Stomach smooth muscle (tissue), 2 donors: ENCODE measurements around the gene STK40.

ENCODE experiments used
- H3K27ac ChIP-seq: one replicate; pipeline ENCODE4 v1.7.0; 2013; ENCODE audit warnings: mild to moderate bottlenecking, low read length, inconsistent platforms
- H3K27me3 ChIP-seq, 2 donors: one replicate each; pipeline ENCODE4 v1.7.0; 2013; ENCODE audit warnings: low read length in 2 of 2; ENCODE audit not compliant: insufficient read depth in 2 of 2, control insufficient read depth in 1 of 2
- H3K36me3 ChIP-seq, 2 donors: one replicate each; pipeline ENCODE4 v1.7.0; 2013; ENCODE audit warnings: low read length in 2 of 2; ENCODE audit not compliant: control insufficient read depth in 2 of 2, insufficient read depth in 2 of 2
- H3K4me1 ChIP-seq: one replicate; pipeline ENCODE4 v1.7.0; 2013; ENCODE audit warnings: low read length; ENCODE audit not compliant: control insufficient read depth, insufficient read depth
- H3K4me3 ChIP-seq, 2 donors: one replicate each; pipeline ENCODE4 v1.7.0; 2013; ENCODE audit warnings: low read length in 2 of 2
- H3K9ac ChIP-seq, 2 donors: one replicate each; pipeline ENCODE4 v1.7.0; 2013; ENCODE audit warnings: low read length in 2 of 2, mild to moderate bottlenecking in 1 of 2
- H3K9me3 ChIP-seq, 2 donors: one replicate each; pipeline ENCODE4 v1.7.0; 2013; ENCODE audit warnings: low read length in 2 of 2; ENCODE audit not compliant: control insufficient read depth in 2 of 2
- donor health status: healthy.
- donor health status: Pancreatic carcinoma.

STK40 gene

GRCh38 chr1:36386265-36387140 lies 779 bp upstream of the STK40 start:
- H3K36me3 ChIP-seq: peaks cover 12 to 13% of the 10 kb centered on the region in 2 donors
- no peaks in the 10 kb centered on the region for H3K27me3 ChIP-seq
- H3K4me1 ChIP-seq: peaks cover 65% of the 10 kb centered on the region
- H3K27ac ChIP-seq: peak overlapping the region; percentile 99
- peak overlapping the region; percentile 97 to 99 for H3K9ac ChIP-seq
- no peaks in the 10 kb centered on the region for H3K9me3 ChIP-seq
- peak overlapping the region; percentile 80 to 82 for H3K4me3 ChIP-seq

GRCh38 chr1:36384542-36385409 lies 948 bp downstream of the STK40 start:
- Histone ChIP-seq H3K27ac (peak overlapping the region; percentile 99), H3K4me1 (peaks cover 67% of the 10 kb centered on the region), H3K9me3 (no peaks in the 10 kb centered on the region), H3K27me3 (no peaks in the 10 kb centered on the region), H3K4me3 (peak overlapping the region; percentile 93), H3K9ac (peak overlapping the region; percentile 90 to 92), H3K36me3 (peaks cover 2% of the 10 kb centered on the region in 2 donors)

DNA sequence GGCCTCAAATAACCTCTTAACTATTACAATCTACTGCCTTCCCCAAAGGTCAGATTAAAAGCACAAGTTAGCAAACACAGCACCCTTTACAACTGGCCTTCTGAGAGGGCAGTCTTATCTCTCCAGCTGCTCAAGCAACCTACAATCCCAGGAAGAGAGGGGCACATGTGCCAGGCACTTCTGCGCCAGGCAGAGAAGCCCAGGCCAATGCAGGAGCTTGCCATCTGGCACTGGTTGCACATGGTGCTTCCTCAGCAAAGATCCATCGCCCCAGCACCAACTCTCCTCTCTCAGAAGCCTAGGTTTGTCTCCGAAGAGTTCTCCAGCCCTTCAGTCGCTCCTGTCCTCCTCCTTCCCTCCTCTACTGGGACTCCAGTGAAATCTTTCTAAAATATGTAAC lies 2.5 kb downstream of the STK40 start:
- Histone ChIP-seq H3K36me3 (peaks cover 0 to 2% of the 10 kb centered on the region in 2 donors), H3K27ac (peak overlapping the region; percentile 24), H3K27me3 (no peaks in the 10 kb centered on the region), H3K9me3 (no peaks in the 10 kb centered on the region), H3K9ac (peak overlapping the region in 1 of 2 donors; percentile 42), H3K4me1 (peaks cover 52% of the 10 kb centered on the region), H3K4me3 (peak overlapping the region in 1 of 2 donors; percentile 29)

GRCh38 chr1:36382669-36383068 lies 3.1 kb downstream of the STK40 start:
- H3K4me3 ChIP-seq: no peak overlapping the region
- no peaks in the 10 kb centered on the region for H3K9me3 ChIP-seq
- no peaks in the 10 kb centered on the region for H3K27me3 ChIP-seq
- no peak overlapping the region for H3K27ac ChIP-seq
- peaks cover 2 to 3% of the 10 kb centered on the region in 2 donors for H3K36me3 ChIP-seq
- peaks cover 47% of the 10 kb centered on the region for H3K4me1 ChIP-seq
- H3K9ac ChIP-seq: no peak overlapping the region

- H3K4me1 ChIP-seq: peaks cover 42% of the 10 kb centered on the region
- H3K27ac ChIP-seq: no peak overlapping the region
- H3K36me3 ChIP-seq: peaks cover 2 to 4% of the 10 kb centered on the region in 2 donors
- no peaks in the 10 kb centered on the region for H3K9me3 ChIP-seq
- H3K4me3 ChIP-seq: no peak overlapping the region
- no peak overlapping the region for H3K9ac ChIP-seq
- H3K27me3 ChIP-seq: no peaks in the 10 kb centered on the region
Observed at GRCh38 chr1:36382231-36382630, 3.5 kb downstream of the STK40 start.

- H3K9me3 ChIP-seq: no peaks in the 10 kb centered on the region
Observed at GRCh38 chr1:36381405-36381804, 4.3 kb downstream of the STK40 start.

DNA sequence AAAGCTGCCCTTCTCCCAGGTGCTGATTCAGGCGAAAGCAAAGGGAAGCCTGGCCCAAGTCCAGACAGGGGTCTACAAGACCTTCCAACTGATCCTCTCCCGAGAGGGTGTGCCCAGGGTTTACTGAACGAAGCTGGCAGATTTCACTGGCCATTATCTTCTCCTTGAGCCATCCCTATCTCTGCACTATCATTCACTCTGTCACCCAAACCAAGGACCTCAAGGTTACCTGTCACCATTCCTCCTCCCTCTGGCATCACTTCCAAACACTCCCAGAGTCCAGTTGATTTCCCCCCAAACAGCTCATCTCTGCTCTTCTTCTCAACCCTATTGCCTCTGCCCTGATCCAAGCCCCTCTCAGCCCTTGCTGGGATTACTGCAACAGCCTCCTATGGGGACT lies 4.9 kb downstream of the STK40 start:
- Histone ChIP-seq H3K4me1 (peaks cover 40% of the 10 kb centered on the region), H3K36me3 (peaks cover 2 to 4% of the 10 kb centered on the region in 2 donors), H3K27ac (no peak overlapping the region), H3K9ac (peak overlapping the region in 1 of 2 donors; percentile 21), H3K4me3 (no peak overlapping the region), H3K9me3 (no peaks in the 10 kb centered on the region), H3K27me3 (no peaks in the 10 kb centered on the region)

More at GRCh38 chr1:36381405-36381804, 4.3 kb downstream of the STK40 start:
- H3K27me3 ChIP-seq: no peaks in the 10 kb centered on the region
- H3K4me1 ChIP-seq: peaks cover 35% of the 10 kb centered on the region
- no peak overlapping the region for H3K9ac ChIP-seq
- H3K27ac ChIP-seq: no peak overlapping the region
- H3K4me3 ChIP-seq: no peak overlapping the region
- H3K36me3 ChIP-seq: peaks cover 2 to 4% of the 10 kb centered on the region in 2 donors

DNA sequence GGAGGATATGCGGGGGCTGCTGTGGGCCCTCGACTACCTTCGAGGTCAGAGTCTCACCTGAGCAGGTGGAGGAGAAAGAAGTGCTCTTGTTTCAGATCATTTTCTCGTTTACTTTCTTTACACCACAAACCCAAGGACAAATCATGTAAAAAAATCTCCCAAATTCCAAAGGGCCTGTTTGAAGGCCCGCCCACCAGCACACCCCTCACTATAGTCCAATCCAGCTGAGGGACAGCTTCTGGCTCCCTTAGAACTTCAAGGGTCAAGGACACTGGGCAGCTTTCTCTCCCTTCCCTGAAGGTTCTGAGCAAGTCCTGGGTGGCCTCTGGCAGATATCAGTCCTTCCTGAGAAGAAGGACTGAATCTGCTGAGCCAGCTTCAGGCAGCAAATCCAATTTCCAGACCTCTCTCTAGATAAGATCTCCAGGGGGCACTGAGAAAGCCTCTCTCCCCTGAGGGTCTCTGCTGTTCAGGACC lies 5.5 kb downstream of the STK40 start:
- no peak overlapping the region for H3K27ac ChIP-seq
- peaks cover 2 to 4% of the 10 kb centered on the region in 2 donors for H3K36me3 ChIP-seq
- H3K4me3 ChIP-seq: no peak overlapping the region
- peaks cover 43% of the 10 kb centered on the region for H3K4me1 ChIP-seq
- no peaks in the 10 kb centered on the region for H3K27me3 ChIP-seq
- peak overlapping the region in 1 of 2 donors; percentile 36 for H3K9ac ChIP-seq
- H3K9me3 ChIP-seq: no peaks in the 10 kb centered on the region

- peaks cover 2 to 4% of the 10 kb centered on the region in 2 donors for H3K36me3 ChIP-seq
- H3K27ac ChIP-seq: peak overlapping the region; percentile 18
- no peaks in the 10 kb centered on the region for H3K9me3 ChIP-seq
- no peaks in the 10 kb centered on the region for H3K27me3 ChIP-seq
- no peak overlapping the region for H3K4me3 ChIP-seq
- no peak overlapping the region for H3K9ac ChIP-seq
- peaks cover 46% of the 10 kb centered on the region for H3K4me1 ChIP-seq
Observed at GRCh38 chr1:36377791-36378492, 7.8 kb downstream of the STK40 start.

DNA sequence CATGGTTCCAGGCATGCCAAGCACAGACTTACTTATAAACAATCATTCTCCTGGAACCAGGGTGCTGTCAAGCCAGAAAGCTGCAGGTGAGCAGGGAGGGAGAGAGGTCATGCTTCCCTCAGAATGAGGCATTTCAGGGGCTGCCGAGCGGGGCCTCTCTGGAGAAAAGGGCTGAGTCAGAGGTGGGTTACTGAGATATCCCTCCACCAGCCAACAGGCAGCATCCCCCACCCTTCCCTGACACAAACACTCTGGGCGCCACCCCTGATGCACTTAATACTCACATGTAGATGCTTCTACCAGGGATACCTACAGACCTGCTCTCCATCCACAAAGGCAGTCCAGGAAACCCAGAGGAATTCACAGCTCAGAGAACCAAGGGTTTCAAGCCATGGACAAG lies 13.1 kb downstream of the STK40 start:
- Histone ChIP-seq H3K4me3 (no peak overlapping the region), H3K4me1 (peaks cover 49% of the 10 kb centered on the region), H3K9me3 (no peaks in the 10 kb centered on the region), H3K9ac (peak overlapping the region in 1 of 2 donors; percentile 67), H3K27ac (peak overlapping the region; percentile 95), H3K36me3 (peaks cover 4 to 5% of the 10 kb centered on the region in 2 donors), H3K27me3 (no peaks in the 10 kb centered on the region)
